Measurements from ENCODE around the gene CDKAL1.

- TF ChIP-seq CTCF (IDR thresholded peaks at IDR 0.05; ENCODE audit: borderline replicate concordance, extremely low read depth, low read length, poor library complexity, severe bottlenecking) (no peak), EZH2 (IDR thresholded peaks at IDR 0.05; ENCODE audit: borderline replicate concordance, low read depth, low read length, severe bottlenecking) (no peak)
These were observed 25.0 kb upstream of the CDKAL1 start for GRCh38 chr6:20509212-20509611.

All from DND-41 (cell line).